Measurements from ENCODE around the gene MYRFL. TPM values are rescaled to one million over a fixed set of nuclear protein-coding genes. Genes with fewer than 3 reads are reported as not detected.

MYRFL gene
- total and polyA plus RNA-seq, 2 of the 8 experiments (the other 6 are each of a cell fraction or from before 2014, with no cell fraction given) = 1.1 to 2.0 TPM

GRCh38 chr12:69910694-69911093 lies 85.7 kb downstream of the MYRFL start:
- POLR2A ChIA-PET (ENCODE audit: partially characterized antibody) = interaction anchor here (0.6 to 1.1 kb wide), 2 partner anchors 10 to 644 kb away, joined by 3 to 4 read pairs; no protein-coding TSS in a partner anchor
- DNase-seq (ENCODE audit: low read depth in 1 of 2, low spot score in 2 of 2) (no peak), FAIRE-seq (no peak)
- no peak for TF ChIP-seq CTBP2 (IDR thresholded peaks at IDR 0.05; ENCODE audit: borderline replicate concordance, insufficient read depth, insufficient read length, low read length)
- TF ChIP-seq SP4 (IDR thresholded peaks at IDR 0.05; ENCODE audit: low read length) = no peak
- no peak for TF ChIP-seq TCF12 (IDR thresholded peaks at IDR 0.05; ENCODE audit: low read depth, low read length)
- TF ChIP-seq EZH2 (IDR thresholded peaks at IDR 0.05; ENCODE audit: low read depth, low read length, severe bottlenecking) = no peak
- TF ChIP-seq SAP30 (IDR thresholded peaks at IDR 0.05; ENCODE audit: insufficient read depth, insufficient replicate concordance, low read length) = no peak
- TF ChIP-seq RXRA (IDR thresholded peaks at IDR 0.05; ENCODE audit: insufficient read depth, low read depth, low read length) = no peak
- TF ChIP-seq GABPA (IDR thresholded peaks at IDR 0.05; ENCODE audit: borderline replicate concordance, insufficient read depth, low read length) = no peak
- no peak for TF ChIP-seq NRF1 (IDR thresholded peaks at IDR 0.05; ENCODE audit: low read depth, low read length)
- TF ChIP-seq SIRT6 (IDR thresholded peaks at IDR 0.05; ENCODE audit: low read length) = no peak
- no peak for TF ChIP-seq SUZ12 (IDR thresholded peaks at IDR 0.05; ENCODE audit: low read length)
- no peak for TF ChIP-seq CHD1 (IDR thresholded peaks at IDR 0.05; ENCODE audit: low read depth, low read length)
- no peak for TF ChIP-seq POU5F1 (IDR thresholded peaks at IDR 0.05; ENCODE audit: low read depth, low read length)
- TF ChIP-seq KDM5A (IDR thresholded peaks at IDR 0.05; ENCODE audit: low read length) = no peak

More at GRCh38 chr12:69910694-69911093, 85.7 kb downstream of the MYRFL start:
- Histone ChIP-seq H3K4me1 (replicated peaks in 1 of 4; ENCODE audit: control insufficient read depth in 3 of 4, insufficient read depth in 4 of 4, low read length in 3 of 4) (no peaks in the 10 kb centered on the region), H2BK15ac (ENCODE audit: low read length) (no peak overlapping the region), H3K23me2 (ENCODE audit: low read depth, low read length) (no peaks in the 10 kb centered on the region), H3K56ac (replicated peaks; ENCODE audit: insufficient read length, low read depth, low read length) (no peak overlapping the region), H3K18ac (ENCODE audit: extremely low read depth, low read length) (no peak overlapping the region), H3K79me2 (ENCODE audit: control insufficient read depth in 1 of 2, insufficient read depth in 2 of 2, low read length in 2 of 2) (no peaks in the 10 kb centered on the region), H2BK12ac (ENCODE audit: low read depth, low read length) (no peak overlapping the region), H3K23ac (ENCODE audit: insufficient read length) (no peak overlapping the region), H4K91ac (replicated peaks; ENCODE audit: insufficient read length, low read length) (no peak overlapping the region), H4K8ac (ENCODE audit: extremely low read depth, insufficient read depth, low read length) (no peak overlapping the region), H4K20me1 (replicated peaks in 1 of 2; ENCODE audit: control insufficient read depth in 1 of 2, insufficient read depth in 2 of 2, low read length in 2 of 2) (no peaks in the 10 kb centered on the region), H2AK5ac (ENCODE audit: low read depth, low read length) (no peak overlapping the region), H3K27me3 (replicated peaks in 1 of 4; ENCODE audit: control insufficient read depth in 3 of 4, extremely low read depth in 1 of 4, insufficient read depth in 3 of 4, low read length in 3 of 4) (no peaks in the 10 kb centered on the region), H3K4ac (replicated peaks; ENCODE audit: insufficient read length, low read depth, low read length) (no peak overlapping the region), H3K4me2 (ENCODE audit: insufficient read depth in 1 of 2, low read depth in 2 of 2, low read length in 2 of 2) (no peak overlapping the region), H3K9ac (replicated peaks in 1 of 4; ENCODE audit: extremely low read depth in 1 of 4, low read depth in 3 of 4, low read length in 3 of 4) (no peak overlapping the region), H3K27ac (ENCODE audit: low read depth, low read length) (no peak overlapping the region), H3K14ac (ENCODE audit: insufficient read length) (no peak overlapping the region), H3K9me3 (ENCODE audit: insufficient read depth in 2 of 2, low read depth in 1 of 2, low read length in 1 of 2) (no peaks in the 10 kb centered on the region), H2BK5ac (ENCODE audit: low read depth, low read length) (no peak overlapping the region), H4K5ac (ENCODE audit: insufficient read length, low read depth, low read length) (no peak overlapping the region), H3K79me1 (ENCODE audit: low read depth, low read length) (no peaks in the 10 kb centered on the region), H3K4me3 (ENCODE audit: extremely low read depth in 1 of 4, insufficient read depth in 2 of 4, low read depth in 3 of 4, low read length in 4 of 4) (no peak overlapping the region), H3K36me3 (ENCODE audit: control insufficient read depth in 2 of 4, insufficient read depth in 4 of 4, low read length in 3 of 4) (no peaks in the 10 kb centered on the region), H2BK120ac (replicated peaks; ENCODE audit: low read depth, low read length) (no peak overlapping the region), H2AFZ (ENCODE audit: low read length) (no peak overlapping the region), H2BK20ac (ENCODE audit: low read length) (no peak overlapping the region)
- CTCF ChIA-PET (ENCODE audit: partially characterized antibody) = interaction anchor here (0.6 to 3.2 kb wide), 2 partner anchors 31 to 228 kb away, joined by 3 to 13 read pairs; no protein-coding TSS in a partner anchor
- WGBS, 2 experiments (ENCODE audit: extremely low coverage in 1 of 2, insufficient coverage in 1 of 2, insufficient read length in 1 of 2, insufficient replicate concordance in 2 of 2, low coverage in 1 of 2, low lambda C conversion rate in 2 of 2, missing lambda C conversion rate in 1 of 2) = 84% methylated on average over 2 of the region's 2 CpGs; no CpG with 5 or more reads in 1 of the 2 experiments
